Small intestine (tissue), 7 donors: ENCODE results near the gene ATF5. TPM values are rescaled to one million over a fixed set of nuclear protein-coding genes. Genes with fewer than 3 reads are reported as not detected.

Experiments used
- DNase-seq, 2 donors: peaks; one replicate each; pipeline versions ENCODE4 v3.0.0 to v3.0.0-alpha.2; 2013
- FAIRE-seq: peaks from 2 replicates; lab custom pipeline; 2012; peaks lifted over from hg19 to GRCh38; lab: Jason Lieb, UNC
- H3K27ac ChIP-seq, 3 donors: one replicate each; pipeline ENCODE4 v1.5.1; 2013; ENCODE audit warnings: low read length in 2 of 3, mild to moderate bottlenecking in 2 of 3, control low read depth in 1 of 3, inconsistent platforms in 1 of 3, low read depth in 1 of 3, moderate library complexity in 1 of 3
- H3K27me3 ChIP-seq, 3 donors: one replicate each; pipeline ENCODE4 v1.6.1; 2013; ENCODE audit warnings: low read length in 3 of 3, inconsistent platforms in 1 of 3; ENCODE audit not compliant: control insufficient read depth in 3 of 3, insufficient read depth in 3 of 3
- H3K36me3 ChIP-seq, 3 donors: one replicate each; pipeline ENCODE4 v1.6.1; 2013; ENCODE audit warnings: low read length in 3 of 3, inconsistent platforms in 1 of 3, low read depth in 1 of 3, mild to moderate bottlenecking in 1 of 3, moderate library complexity in 1 of 3; ENCODE audit not compliant: control insufficient read depth in 3 of 3, insufficient read depth in 2 of 3
- H3K4me1 ChIP-seq, 3 donors: one replicate each; pipeline ENCODE4 v1.6.1; 2013; ENCODE audit warnings: low read length in 2 of 3, inconsistent platforms in 1 of 3, low read depth in 1 of 3, mild to moderate bottlenecking in 1 of 3, moderate library complexity in 1 of 3; ENCODE audit not compliant: control insufficient read depth in 3 of 3, insufficient read depth in 2 of 3
- H3K4me3 ChIP-seq, 3 donors: one replicate each; pipeline ENCODE4 v1.5.1; 2013; ENCODE audit warnings: low read length in 3 of 3, control low read depth in 1 of 3, inconsistent platforms in 1 of 3, low read depth in 1 of 3, mild to moderate bottlenecking in 1 of 3, moderate library complexity in 1 of 3
- H3K9me3 ChIP-seq, 2 donors: one replicate each; pipeline ENCODE4 v1.6.1; 2013; ENCODE audit warnings: low read depth in 1 of 2, low read length in 1 of 2; ENCODE audit not compliant: control insufficient read depth in 2 of 2, insufficient read depth in 1 of 2
- whole genome bisulfite sequencing, 3 donors: extraction: QIAGEN DNeasy Blood & Tissue Kit; methylation state at CpG; one replicate each; pipeline ENCODE4 v1.1.7; 2013; 5-methylcytosine and 5-hydroxymethylcytosine counted together
- polyA plus RNA-seq, 4 donors: library from polyadenylated mRNA; stranded (reverse) in 3 of 4; unstranded in 1 of 4; fragments of 200-250 nt in 3 of 4; fragments of 120-200 nt in 1 of 4; gene quantifications; one replicate each; pipeline versions ENCODE4 v1.2.1 to v1.2.3, GENCODE V29; 2013
- donor health status: healthy with polysubstance abuse.
- donor health status: control.
- donor health status: control.
- donor health status: Bipolar disorder and iron deficiency.
- donor health status: healthy.

The ATF5 gene
- polyA plus RNA-seq, 4 donors = 40.2 to 51.7 (median 46.6) TPM

DNA sequence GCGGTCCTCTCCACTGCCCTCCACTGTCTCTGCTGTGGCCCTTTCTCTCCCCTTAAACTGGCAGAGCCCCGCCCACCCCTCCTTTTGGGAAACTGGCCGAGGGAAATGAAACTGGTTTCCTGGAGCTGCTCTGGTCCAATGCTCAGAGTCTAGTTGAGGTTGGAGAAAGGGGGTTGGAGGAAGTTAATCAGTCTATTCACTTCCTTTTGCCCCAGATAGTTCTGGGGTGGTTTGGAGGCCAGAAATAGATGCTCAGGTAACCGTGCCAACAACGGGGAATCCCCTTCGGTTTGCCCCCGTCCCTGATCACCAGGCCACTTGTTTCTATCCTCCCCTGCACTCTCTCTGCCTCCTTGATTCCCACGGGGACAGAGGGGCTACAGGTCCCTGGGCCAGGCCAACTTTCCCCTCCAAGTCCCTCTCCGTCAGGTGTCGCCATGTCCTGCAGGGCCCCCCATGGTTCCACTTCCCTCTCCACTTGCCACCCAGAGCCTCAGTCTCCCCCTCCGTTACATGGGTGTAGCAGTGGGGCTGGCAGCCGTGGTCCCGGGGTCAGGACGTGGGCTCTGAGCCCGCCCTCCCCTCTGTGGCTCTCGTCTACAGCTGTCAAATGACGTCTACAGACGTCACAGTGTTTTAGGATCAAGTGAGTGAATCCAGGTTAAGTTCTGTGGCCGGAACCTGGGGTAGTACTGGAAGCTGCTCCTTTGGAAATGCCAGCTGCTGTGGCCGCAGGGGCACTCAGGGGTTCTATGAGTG is 32.0 kb upstream of the ATF5 start, which contains the start of gene IL4I1:
IL4I1 (minus strand) TSS at position 25 of the 759 bp plus-strand sequence. CDS start 727 bp downstream, outside the sequence.
- Histone ChIP-seq H3K36me3 (no peaks in the 10 kb centered on the region), H3K4me3 (no peak within 1 kb of the TSS), H3K27ac (peak within 1 kb of the TSS in 1 of 3 donors; percentile 80), H3K4me1 (peaks cover 0 to 4% (median 0%) of the 10 kb centered on the region in 3 donors), H3K27me3 (peaks cover 0 to 6% (median 0%) of the 10 kb centered on the region in 3 donors), H3K9me3 (no peaks in the 10 kb centered on the region)
- FAIRE-seq = no peak
- WGBS, 3 donors = 27 to 41% (median 28%) methylated on average over 19 to 20 of the region's 20 CpGs
- peak in 1 of 2 donors; percentile 28 for DNase-seq

DNA sequence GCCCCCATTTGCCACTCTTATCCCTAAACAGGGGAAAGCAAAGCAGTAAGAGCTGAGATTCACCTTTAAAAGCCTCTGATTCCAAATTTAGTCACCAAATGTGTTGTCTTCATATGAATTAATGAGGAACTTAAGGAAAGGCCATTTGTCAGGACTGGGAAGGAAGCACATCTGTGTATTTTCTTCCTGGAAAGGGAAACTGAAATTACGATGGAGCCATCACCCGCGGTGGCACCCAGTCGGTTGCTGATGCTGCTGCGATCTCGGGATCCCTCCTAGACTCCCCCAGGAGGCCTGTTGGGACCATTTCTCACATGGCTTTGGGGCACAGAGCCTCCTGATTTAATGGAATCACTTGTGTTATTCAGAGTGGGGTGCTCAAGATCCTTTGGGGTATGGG is 24.9 kb upstream of the ATF5 start:
- Histone ChIP-seq H3K4me3 (no peak overlapping the region), H3K4me1 (no peaks in the 10 kb centered on the region), H3K36me3 (peaks cover 4 to 32% (median 6%) of the 10 kb centered on the region in 3 donors), H3K9me3 (no peaks in the 10 kb centered on the region), H3K27ac (no peak overlapping the region), H3K27me3 (no peaks in the 10 kb centered on the region)
- no peak for FAIRE-seq
- 46 to 54% (median 50%) methylated on average over 6 of the region's 6 CpGs for whole genome bisulfite sequencing, 3 donors
- no peak for DNase-seq

DNA sequence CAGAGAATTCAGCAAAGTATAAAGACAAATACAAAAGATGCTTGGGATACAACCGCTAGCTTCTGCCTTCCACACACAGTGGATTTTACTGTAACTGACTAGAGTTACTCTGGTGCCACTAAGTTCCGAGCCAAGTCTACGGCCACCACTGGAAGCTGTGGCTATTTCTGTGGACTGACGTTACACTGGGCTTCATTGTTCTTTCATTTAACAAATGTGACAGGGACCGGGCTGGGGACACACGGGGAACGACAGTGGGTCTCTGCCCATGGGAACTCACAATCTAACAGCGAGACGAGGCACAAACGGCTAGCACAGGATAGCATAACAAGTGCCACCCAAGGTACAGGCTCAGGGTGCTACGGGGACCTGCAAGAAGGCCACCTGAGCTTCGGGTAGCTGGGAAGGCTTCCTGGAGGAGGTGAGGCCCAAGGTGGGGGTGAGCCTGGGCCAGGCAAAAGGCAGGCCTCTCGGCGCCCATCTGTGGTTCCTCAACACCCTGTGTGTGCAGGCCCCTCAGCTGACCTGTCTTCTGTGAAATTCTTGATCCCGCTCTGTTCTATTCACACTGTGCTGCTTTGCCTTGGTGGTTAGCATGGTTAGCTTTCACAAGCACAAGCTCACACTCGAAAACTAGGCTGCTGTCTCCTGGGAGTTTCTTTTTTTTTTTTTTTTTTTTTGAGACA is 22.0 kb upstream of the ATF5 start:
- H3K27me3 ChIP-seq = no peaks in the 10 kb centered on the region
- no peak for FAIRE-seq
- WGBS, 3 donors = 89 to 93% (median 90%) methylated on average over 16 of the region's 16 CpGs

GRCh38 chr19:49907745-49908446 is 21.1 kb upstream of the ATF5 start:
- DNase-seq (no peak), FAIRE-seq (no peak)
- H3K4me3 ChIP-seq = no peak overlapping the region
- H3K9me3 ChIP-seq = no peaks in the 10 kb centered on the region
- peaks cover 6 to 61% (median 6%) of the 10 kb centered on the region in 3 donors for H3K36me3 ChIP-seq
- WGBS, 3 donors = 92 to 94% (median 93%) methylated on average over 23 of the region's 23 CpGs
- H3K27ac ChIP-seq = no peak overlapping the region
- H3K4me1 ChIP-seq = no peaks in the 10 kb centered on the region
- no peaks in the 10 kb centered on the region for H3K27me3 ChIP-seq

More for the DNA sequence above, 22.0 kb upstream of the ATF5 start:
- Histone ChIP-seq H3K4me1 (no peaks in the 10 kb centered on the region), H3K27ac (no peak overlapping the region), H3K4me3 (no peak overlapping the region), H3K36me3 (peaks cover 4 to 55% (median 6%) of the 10 kb centered on the region in 3 donors), H3K9me3 (no peaks in the 10 kb centered on the region)
- no peak for DNase-seq

DNA sequence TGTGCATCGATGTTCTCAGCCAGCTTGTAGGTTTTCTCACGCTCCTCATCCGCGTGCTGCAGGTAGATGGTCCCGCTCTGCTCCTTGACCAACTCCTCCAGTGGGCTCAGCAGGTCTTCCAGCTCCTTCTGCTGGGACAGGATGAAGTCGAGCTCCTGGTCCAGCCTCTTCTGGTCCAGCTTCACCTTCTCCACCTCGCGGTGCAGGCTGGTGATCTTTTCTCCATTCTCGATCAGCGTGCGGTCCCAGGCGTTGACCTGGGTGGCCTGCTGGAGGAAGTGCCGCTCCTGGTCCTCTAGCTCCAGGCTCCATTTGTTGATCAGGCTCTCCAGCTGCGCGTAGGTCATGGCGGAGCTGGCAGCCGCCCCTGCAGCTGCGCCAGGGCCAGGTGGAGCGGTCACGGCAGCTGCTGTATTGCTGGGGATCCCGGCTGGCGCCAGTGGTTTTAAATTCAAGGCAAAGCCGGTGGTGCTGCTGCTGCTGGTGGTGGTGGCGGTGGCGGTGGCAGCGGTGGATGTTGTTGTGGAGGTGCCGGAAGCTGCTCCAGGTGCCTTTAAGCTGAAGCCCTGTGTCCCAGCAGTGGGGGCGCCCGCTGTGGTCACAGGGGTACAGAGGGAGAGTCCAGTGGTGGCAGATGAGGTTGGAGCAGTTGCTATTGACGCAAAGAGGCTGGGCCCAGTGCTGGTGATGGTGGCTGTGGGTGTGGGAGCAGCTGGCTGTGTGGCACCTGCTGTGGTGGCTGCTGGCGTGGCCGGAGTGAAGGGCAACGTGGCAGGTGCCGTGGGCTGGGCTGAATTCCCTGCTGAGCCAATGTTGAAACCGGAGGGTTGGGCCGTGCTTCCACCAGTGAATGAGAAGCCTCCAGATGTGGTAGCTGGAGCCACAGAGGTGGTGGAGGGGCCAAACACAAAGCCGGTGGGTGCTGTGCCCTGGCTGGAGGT is 20.3 kb upstream of the ATF5 start:
- Histone ChIP-seq H3K36me3 (peaks cover 6 to 69% (median 8%) of the 10 kb centered on the region in 3 donors), H3K9me3 (no peaks in the 10 kb centered on the region), H3K4me3 (no peak overlapping the region), H3K27ac (no peak overlapping the region), H3K4me1 (no peaks in the 10 kb centered on the region), H3K27me3 (no peaks in the 10 kb centered on the region)
- no peak for DNase-seq
- 96 to 97% (median 96%) methylated on average over 36 to 37 of the region's 37 CpGs for WGBS, 3 donors
- no peak for FAIRE-seq

- Histone ChIP-seq H3K27me3 (no peaks in the 10 kb centered on the region), H3K4me1 (no peaks in the 10 kb centered on the region), H3K27ac (no peak overlapping the region), H3K36me3 (peaks cover 6 to 81% (median 8%) of the 10 kb centered on the region in 3 donors), H3K4me3 (no peak overlapping the region), H3K9me3 (peaks cover 0 to 2% of the 10 kb centered on the region in 2 donors)
- FAIRE-seq (no peak), DNase-seq (no peak)
- 87 to 92% (median 90%) methylated on average over 5 of the region's 5 CpGs for WGBS, 3 donors
Observed at GRCh38 chr19:49910179-49910578, 18.8 kb upstream of the ATF5 start.

GRCh38 chr19:49911381-49912145 is 17.4 kb upstream of the ATF5 start:
- FAIRE-seq = no peak
- DNase-seq = no peak

More at GRCh38 chr19:49911381-49912145, 17.4 kb upstream of the ATF5 start:
- Histone ChIP-seq H3K9me3 (peaks cover 0 to 9% of the 10 kb centered on the region in 2 donors), H3K4me1 (no peaks in the 10 kb centered on the region), H3K27ac (no peak overlapping the region), H3K36me3 (peaks cover 6 to 85% (median 8%) of the 10 kb centered on the region in 3 donors), H3K27me3 (no peaks in the 10 kb centered on the region), H3K4me3 (no peak overlapping the region)
- WGBS, 3 donors = 59 to 74% (median 70%) methylated on average over 9 of the region's 9 CpGs
